Skin of body (tissue), 2 donors: ENCODE data around the gene S100A8. TPM values are rescaled to one million over a fixed set of nuclear protein-coding genes. Genes with fewer than 3 reads are reported as not detected.
A peak's percentile ranks its signal among the peaks of the same experiment; 100 is the strongest.
"Not testable (repeated sequence)": the region's sequence is repeated elsewhere in the genome, so short reads cannot be mapped to it uniquely, and the experiment has no call there.

Experiments
- DNase-seq: peaks from one replicate; lab custom pipeline; 2025; lab: John Stamatoyannopoulos, UW
- total RNA-seq: library from RNA; depleted of rRNA; stranded (reverse); fragments of >200 nt; gene quantifications from one replicate; pipeline ENCODE4 v1.2.3, GENCODE V29; 2014

The S100A8 gene
- 337 TPM for total RNA-seq

- no peak for DNase-seq
Measured at GRCh38 chr1:153390938-153391710, at the start of gene S100A8. TSS of gene S100A8 (minus strand) at chr1:153391073. CDS start at chr1:153390535, 538 bp downstream.

DNA sequence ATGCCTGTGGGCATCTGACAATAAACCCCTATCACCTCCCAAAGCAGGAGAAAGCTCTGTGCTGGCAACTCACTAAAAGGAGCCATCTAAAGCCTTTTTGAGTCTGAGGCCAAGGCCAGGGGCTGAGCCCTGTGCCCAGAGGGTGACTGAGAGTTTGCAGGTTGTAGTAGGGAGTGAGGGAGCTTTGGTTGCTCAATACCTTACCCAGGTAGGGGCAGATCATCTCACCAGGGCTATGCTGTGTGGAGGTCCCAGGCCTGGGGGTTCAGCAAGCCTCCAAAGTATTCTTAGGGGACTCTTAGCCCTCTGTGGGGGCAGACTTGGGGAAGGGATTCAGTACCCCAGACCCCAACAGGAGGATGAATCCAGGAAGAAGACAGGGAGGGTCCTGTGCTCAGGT is 48.4 kb upstream of the S100A8 start:
- no peak for DNase-seq

- no peak for DNase-seq
Measured at GRCh38 chr1:153438599-153438998, 47.7 kb upstream of the S100A8 start.

GRCh38 chr1:153437236-153437635 is 46.4 kb upstream of the S100A8 start:
- DNase-seq, result no peak

DNA sequence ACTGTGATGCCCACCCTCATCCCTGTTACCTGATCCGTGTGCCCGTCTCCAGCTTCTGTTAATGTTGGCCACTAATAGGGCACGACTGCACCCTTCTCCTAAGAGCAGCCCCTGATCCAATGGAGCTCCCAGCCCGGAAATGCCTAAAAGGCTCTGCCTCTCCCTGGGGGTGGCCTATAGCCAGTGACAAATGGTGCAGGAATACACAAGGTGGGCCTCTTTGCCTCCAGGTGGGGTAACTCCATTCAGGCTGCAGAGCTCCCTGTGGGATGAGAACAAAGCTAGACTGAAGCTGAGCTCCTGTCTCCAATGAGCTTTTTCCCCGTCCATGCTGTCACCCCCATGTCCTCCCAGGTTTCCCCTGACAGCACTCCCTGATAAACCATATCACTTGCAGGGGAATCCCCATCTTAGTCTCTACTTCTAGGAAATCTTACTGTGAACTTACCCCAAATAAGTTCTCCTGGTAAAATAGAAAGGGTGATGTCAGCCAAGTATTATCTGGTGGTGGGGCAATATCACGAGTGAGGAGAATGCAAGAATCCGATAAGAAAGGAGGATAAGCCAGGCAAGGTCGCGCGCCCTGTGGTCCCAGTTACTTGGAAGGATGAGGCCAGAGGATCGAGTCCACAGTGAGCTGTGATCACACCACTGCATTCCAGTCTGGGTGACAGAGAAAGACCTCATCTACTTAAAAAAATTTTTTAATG is 44.0 kb upstream of the S100A8 start:
- DNase-seq, result no peak

GRCh38 chr1:153432874-153433681 is 42.2 kb upstream of the S100A8 start:
- no peak for DNase-seq

- DNase-seq, result no peak
Measured at GRCh38 chr1:153431928-153432327, 41.1 kb upstream of the S100A8 start.

DNA sequence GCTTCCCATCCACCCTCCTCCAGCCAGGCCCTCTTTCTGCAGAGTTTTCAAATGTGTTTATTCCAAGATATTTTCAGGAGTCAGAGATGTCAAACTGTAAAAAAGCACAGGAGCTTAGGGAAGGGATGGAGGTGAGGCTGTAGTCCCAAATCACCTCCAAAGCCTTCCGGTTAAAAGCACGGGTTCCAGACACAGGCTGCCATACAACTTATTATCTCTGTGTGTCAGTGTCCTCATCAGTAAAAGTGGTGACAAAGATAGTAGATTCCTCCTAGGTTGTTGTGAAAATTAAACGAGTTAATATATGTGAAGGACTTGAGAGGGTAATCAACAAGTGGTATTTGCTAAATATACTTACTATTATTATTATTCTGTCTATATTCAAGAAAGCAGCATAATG is 40.6 kb upstream of the S100A8 start:
- no peak for DNase-seq

DNA sequence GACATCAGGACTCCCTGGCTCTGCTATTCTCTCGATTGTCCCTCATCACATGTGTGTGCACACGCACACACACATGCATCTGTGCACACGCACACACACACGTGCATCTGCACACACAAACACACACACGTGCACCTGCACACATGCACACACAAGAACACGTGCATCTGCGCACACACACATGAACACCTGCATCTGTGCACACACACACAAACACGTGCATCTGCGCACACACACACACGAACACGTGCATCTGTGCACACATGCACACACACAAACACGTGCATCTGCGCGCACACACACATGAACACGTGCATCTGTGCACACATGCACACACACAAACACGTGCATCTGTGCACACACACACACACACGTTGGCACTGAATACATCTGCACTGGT is 40.1 kb upstream of the S100A8 start:
- no peak for DNase-seq

DNA sequence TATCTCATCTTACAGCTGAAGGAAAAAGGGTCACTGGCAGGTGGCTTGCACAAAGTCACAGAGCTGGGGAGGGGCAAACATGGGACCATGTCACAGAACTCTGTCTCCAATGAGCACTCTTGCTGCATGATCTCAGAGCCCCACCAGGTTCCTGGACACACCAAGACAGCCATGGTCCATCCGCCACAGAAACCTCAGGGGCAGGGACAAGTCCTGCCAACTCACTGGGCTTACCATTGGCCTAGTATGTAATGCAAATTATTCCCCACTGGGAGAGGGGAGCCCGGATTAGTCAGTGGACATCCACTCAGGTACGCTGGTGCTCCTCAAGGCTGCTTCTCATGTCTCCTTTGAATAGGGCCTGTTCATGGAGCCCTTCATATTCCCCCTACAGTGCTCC is 39.7 kb upstream of the S100A8 start:
- no peak for DNase-seq

DNA sequence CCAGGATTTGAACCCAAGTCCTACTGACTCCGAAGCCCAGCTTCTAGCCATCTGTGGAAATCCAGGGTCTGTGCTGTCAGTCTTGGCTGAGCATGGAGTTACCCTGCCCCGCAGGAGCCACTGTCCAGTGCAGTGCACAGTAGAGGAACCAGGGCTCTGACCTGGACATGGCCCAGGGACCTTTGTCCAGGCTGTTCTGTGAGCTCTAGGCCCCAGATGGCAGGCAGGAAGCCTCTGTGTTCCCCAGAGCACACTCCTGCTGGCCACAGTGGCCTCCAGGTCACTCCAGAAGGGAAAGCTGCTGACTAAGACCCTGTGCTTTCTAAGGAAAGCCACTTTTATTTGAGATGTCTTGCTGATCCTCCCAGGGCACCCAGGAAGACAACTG is 39.3 kb upstream of the S100A8 start:
- DNase-seq, result no peak

- DNase-seq, result no peak
Measured at GRCh38 chr1:153429266-153430165, 38.6 kb upstream of the S100A8 start.

DNA sequence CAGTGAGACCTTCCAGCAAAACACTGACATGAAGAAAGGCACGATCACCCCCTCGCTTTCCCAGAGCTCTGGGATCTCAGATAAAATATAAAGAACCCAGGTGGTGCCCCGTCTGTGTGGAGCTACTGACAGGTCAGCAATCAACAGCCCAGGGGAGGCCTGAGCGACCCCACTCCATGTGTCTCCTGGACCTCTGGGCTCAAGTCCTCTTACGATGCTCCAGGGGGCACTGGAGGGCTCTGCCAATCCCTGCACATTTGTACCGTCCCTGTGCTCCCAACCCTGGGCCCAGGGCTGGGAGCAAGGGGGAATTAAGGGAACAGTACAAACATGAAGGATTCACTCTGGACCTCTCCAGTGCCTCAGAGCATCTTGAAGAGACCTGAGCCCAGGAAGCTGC is 37.9 kb upstream of the S100A8 start:
- no peak for DNase-seq

DNA sequence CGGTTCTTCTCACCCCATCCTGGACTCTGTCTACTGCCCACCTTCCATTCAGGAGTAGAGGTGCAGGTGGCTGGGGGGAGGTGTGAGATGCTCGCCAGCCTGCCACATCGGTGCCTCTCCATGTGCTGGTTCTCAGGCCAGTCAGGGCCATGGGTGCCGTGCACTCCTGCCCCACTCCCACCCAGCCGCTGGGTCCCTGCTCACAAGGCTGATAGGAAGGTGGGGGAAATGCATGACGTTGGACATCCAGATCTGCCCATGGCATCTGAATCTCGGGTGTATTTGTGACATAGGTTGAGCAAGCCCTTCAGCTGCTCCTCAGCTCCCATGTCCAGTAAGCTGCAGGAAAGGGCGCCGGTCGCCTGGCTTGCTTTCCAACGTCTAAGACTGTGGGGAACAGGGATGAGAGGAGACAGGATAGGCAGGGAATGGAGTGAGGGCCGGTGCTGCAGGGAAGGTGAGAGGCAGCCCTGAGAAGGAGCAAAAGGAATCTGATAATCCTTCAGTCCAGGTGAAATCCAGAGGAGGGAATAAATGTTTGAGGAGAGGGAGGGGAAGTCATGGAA is 37.3 kb upstream of the S100A8 start:
- no peak for DNase-seq

DNA sequence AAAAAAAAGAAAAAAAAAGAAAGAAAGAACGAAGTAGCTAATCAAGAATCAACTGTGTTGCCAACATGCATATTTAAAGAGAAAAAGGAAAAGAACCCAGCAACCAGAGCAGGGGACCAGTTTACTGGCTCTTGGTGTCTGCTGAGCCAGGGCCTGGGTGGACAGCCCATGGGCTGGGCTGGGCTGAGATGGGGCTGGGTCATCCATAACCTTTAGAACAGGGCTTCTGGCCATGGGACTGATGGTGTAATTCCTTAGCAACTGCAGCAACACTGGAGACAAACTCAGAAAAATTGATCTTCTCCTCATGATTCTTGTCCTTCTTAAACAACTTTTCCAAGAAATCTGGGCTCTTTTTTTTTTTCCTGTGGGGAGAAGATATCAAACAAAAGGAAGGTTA is 35.9 kb upstream of the S100A8 start:
- DNase-seq, result no peak

DNA sequence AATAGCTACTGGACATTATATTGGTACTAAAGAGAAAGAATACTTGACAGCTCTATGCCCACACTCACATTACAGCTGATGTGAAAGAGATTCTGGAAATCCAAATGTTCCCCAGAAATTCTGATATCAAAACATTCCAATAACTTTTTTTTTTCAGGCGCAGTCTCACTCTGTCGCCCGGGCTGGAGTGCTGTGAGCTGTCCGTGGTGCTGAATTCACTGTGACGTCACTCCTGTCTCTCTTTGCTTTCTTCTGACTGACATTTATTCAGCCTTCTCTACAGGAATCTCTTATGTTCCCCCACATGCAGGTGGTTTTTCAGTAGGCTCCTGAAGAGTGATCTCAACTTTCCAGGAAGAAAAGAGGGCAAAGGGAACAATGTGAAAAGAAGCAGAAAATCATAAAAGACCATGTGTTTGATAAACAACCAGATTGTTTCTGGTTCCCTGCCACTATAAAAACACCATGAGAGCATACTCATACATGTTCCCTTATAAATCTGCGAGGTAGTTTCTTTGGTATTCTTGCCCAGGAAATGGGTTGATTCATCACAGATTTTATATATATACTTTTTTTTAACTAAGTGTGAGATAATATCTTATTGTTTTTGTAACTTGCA is 31.7 kb upstream of the S100A8 start:
- peak; percentile 70 for DNase-seq

DNA sequence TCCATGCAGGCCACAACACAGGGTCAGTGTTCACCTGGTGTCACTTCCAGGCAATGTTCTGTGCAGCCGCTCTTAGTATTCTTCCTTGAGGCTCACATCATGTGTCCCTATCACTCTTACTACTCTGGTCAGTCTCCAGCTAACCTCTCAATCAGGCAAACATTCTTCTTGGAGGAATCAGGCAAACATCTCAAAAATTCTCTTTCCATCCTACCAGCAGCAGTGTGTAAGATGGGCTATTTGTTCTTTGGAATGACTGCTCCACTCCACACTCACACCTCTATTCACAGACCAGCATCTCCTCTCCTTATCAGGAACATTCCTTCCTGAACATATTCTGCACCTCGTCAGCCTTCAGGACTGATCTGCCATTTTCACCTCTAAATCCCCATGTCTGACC is 29.4 kb upstream of the S100A8 start:
- DNase-seq, result no peak

GRCh38 chr1:153419436-153419793 is 28.5 kb upstream of the S100A8 start:
- DNase-seq, result not testable (repeated sequence)

DNA sequence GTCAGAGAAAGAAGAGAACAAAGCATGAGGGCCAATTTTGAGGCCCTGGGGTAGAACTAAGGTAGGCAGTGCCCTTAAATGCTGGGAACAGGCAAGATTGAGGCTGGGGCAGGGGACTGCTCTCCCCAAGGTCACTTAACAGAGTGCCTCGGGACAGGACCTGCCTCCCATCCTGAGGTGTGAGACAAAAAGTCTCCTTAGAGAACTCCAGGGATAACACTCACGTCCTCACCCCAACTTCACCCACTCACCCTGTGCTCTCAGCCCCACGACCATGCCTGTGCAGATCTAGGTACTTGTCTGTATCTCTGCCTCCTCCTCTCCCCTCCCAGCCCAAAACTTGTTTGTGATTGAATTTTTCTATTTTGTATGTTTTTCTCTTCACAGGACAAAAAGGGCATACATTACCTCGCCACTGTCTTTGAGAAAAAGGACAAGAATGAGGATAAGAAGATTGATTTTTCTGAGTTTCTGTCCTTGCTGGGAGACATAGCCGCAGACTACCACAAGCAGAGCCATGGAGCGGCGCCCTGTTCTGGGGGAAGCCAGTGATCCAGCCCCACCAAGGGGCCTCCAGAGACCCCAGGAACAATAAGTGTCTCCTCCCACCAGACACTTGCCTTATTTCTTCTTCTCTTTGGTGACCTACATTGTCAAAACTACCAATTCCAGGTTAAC is 28.0 kb upstream of the S100A8 start:
- DNase-seq, result not testable (repeated sequence)
